GM19452 (cell line): ENCODE results near the gene TRIM17.

ENCODE experiments used
- ATAC-seq: cut with Tn5 transposase; IDR thresholded peaks from one replicate; pipeline ENCODE4 v1.9.1; 2021; ENCODE audit not compliant: unreplicated experiment

Gene TRIM17

GRCh38 chr1:228416217-228416933 lies at the start of gene TRIM17:
Gene TRIM17 (minus strand): TSS chr1:228416861. CDS start chr1:228415072, 1,789 bp downstream.
- ATAC-seq = no peak

DNA sequence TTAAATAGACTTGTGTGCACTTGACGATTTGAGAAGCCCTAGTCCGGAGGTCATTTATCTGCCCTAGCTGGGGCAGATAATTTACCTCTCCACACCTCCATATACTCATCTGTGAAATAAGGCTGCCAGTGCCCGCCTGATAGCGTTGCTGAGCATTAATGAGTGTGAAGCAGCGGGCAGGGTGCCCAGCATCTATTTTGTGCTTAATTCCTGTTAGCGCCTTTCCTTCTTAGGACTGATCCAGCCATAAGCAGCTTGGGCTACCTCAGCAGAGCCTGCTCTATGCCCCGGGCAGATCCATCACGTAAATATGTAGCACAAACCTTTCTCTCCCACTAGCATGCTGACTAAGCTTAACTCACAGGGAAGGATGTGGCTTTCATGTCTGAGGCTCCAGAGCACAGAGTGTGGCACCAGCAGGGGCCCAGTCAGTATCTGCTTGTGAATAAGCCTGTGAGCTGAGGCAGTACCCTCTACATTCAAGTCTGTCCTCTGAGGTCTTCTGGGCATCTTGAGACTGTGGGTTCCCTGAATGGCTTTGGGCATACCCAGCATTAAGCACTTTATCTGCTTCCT lies 49.0 kb upstream of the TRIM17 start:
- ATAC-seq = no peak

DNA sequence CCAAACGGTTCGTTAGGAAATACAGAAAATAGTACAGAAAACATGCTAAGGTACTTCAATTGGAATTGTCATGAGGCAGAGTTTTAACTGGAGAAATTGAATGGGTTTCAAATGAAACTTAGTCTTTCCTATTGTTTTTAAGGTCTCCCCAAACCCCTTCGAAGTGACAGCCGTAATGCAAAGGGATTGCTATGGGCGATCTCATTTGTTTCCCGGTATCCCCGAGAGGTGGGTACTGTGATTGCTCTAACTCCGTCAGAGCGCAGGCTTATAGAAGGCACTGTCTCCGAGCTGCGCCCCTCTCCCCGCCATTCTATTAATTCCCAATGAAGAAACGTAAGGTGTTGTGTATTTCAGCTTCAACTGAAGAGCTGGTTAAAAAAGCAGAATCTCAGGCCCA lies 48.5 kb upstream of the TRIM17 start:
- ATAC-seq = no peak

DNA sequence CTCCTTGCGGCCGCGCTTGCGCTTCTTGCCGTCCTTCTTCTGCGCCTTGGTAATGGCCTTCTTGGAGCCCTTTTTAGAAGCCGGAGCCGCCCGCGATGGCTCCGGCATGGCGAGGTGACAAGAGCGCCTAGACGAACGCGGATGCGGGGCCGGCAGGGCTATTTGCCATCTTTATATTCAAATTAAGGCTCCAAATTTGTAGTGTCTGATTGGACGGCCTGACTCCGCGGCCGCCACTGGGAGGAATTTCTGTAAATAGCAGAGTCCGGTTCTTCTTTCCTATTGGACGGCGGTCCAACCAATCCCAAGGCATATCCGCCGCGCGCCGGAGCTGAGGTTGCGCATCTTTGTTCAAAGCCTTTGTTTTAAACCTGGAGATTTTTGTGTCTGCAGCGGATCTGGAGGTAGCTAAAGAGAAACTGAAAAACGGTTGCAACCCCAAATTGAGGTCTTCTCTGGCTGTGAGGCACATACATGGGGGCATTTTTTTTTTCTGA lies 47.9 kb upstream of the TRIM17 start:
- ATAC-seq = peak; percentile 80

DNA sequence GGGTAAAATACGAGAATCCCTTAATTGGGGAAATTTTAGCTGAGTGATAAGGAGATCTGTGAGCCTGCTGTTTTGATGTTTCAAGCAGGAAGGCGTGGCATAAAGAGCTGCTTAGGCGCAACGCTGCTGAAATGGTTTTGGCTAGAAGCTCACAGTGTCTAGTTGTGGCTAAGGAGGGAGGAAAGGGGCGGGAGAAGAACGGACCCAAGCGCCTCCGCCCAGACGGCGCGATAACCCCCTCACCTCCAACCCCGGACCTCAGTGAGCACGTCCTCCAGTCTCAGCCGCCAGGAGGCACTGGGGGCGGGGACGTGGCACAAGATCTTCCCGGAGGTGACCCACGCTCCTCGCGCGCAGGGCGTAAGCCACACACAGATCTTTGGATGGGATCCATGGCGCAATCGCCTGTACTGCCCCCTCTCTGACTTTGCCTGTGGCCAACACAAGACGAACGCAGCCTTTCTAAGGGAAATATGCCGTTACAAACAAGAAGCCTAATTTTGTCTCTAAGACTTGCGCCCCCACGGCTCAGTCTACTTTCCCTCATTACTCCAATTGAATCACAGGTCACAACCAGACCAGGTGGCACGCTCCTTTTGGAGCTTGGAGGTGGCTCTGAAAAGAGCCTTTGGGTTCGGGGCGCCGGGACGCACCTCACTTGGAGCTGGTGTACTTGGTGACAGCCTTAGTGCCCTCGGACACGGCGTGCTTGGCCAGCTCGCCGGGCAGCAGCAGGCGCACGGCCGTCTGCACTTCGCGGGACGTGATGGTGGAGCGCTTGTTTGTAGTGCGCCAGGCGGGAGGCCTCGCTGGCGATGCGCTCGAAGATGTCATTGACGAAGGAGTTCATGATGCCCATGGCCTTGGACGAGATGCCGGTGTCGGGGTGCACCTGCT lies 47.1 kb upstream of the TRIM17 start:
- ATAC-seq = no peak

DNA sequence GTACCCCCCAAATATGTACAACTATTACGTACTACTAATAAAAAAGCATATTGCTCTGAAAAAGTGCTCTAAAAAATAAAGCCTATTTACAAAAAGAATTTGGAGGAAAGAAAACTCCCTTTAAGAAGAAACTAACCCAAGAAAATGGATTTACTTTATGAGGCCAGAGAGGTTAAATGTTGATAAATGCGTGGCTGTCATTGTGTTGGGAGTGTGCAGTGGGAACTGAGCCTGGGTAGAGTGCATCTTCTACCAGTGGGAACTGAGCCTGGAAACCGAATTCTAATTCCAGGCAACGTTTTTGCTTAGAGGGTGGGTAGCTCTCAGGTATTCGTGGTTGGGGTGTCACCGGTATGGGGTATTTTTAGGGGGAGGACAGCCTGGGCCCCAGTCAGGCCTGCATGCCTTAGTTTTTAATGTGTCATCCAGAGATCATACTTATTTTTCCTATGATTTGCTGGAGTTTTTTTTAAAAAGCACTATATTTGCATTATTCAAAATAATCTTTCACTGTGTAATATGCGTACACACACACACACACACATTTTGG lies 46.4 kb upstream of the TRIM17 start:
- ATAC-seq = no peak

DNA sequence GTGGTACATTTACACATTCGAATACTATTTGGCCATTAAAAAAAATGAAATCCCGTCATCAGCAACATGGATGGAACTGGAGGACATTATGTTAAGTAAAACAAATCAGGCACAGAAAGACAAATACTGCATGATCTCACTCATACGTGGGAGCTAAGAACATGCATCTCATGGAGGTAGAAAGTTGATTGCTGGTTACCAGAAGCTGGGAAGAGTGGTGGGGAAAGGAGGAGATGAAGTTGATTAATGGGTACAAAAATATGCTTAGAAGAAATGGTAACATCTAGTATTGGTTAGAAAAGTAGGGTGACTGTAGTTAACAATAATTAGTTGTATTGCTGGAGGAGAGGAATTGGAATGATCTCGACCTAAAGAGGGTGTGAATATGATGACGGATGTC lies 45.9 kb upstream of the TRIM17 start:
- ATAC-seq = no peak

GRCh38 chr1:228460821-228461220 lies 44.2 kb upstream of the TRIM17 start:
- ATAC-seq = no peak

- ATAC-seq = no peak
These were observed 42.7 kb upstream of the TRIM17 start for GRCh38 chr1:228459091-228459993.

DNA sequence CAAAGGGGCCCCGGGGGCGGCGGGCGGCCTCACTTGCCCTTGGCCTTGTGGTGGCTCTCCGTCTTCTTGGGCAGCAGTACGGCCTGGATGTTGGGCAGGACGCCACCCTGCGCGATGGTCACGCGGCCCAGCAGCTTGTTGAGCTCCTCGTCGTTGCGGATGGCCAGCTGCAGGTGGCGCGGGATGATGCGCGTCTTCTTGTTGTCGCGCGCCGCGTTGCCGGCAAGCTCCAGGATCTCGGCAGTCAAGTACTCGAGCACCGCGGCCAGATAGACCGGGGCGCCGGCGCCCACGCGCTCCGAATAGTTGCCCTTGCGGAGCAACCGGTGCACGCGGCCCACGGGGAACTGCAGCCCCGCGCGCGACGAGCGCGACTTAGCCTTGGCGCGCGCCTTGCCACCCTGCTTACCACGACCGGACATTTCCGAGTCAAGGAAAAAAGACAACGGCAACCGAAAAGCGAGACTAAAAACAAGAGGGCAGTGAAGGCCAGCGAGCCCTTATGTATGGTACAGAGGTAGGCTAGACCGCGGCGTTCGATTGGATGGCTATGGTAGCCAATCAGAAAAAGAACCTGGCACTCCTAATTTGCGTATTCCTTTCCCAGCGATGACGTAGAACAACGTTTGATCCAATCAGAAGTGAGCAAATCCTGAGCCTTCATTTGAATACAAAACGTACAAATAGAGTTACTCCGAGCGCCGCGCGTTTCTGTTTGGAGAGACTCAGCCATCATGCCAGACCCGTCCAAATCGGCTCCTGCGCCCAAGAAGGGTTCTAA lies 40.9 kb upstream of the TRIM17 start:
- ATAC-seq = peak; percentile 81

DNA sequence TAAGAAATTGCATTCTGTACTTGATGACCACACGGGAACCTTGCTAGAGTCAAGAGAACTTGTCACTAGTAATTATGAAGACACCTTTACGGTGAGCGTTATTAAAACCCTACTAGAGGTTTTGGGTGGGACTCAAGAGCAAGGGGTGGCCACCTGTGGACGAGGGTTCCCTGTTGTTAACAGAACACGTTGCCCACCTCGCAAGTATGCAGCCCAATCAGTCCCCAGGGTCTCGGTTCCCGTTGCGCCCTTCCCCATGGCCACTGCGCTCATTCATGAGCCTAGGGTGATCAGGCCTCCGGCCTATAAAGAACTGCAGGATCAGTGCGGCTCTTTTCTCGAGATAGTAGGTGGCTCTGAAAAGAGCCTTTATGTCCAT lies 40.3 kb upstream of the TRIM17 start:
- ATAC-seq = no peak

DNA sequence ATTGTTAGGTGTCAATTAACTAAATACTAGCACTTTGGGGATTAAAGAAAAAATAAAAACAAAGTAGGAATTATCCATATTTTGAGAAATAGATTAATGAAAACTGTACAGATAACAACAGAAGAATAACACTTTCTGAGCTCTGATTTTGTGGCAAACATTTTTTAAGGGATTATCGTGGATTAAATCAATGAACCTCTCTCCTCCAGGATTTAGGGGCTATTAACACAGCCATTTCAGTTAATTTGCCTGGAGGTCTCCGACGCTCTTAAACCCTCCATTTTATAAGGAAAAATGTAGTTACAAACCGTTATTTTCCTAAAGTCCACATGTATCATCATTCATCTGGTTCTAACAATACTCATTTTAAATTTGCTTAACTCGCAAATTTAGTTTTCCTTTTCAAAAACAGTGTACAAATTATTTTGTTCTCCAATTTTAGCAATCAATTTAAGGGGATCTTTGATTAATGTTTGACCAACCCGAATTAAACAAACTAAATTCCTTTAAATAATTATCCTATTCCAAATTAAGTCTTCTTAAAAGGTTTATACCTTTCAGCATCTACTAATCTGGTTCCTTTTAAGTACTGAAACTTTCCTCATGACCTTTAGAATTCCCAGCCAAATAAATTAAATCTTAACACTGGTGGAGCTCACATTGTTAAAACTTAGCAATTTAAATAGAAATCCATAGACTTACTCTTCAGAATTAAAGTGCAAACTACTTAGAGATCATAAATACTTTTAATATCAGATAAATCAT lies 39.8 kb upstream of the TRIM17 start:
- ATAC-seq = no peak

GRCh38 chr1:228455715-228456114 lies 39.1 kb upstream of the TRIM17 start:
- ATAC-seq = no peak

DNA sequence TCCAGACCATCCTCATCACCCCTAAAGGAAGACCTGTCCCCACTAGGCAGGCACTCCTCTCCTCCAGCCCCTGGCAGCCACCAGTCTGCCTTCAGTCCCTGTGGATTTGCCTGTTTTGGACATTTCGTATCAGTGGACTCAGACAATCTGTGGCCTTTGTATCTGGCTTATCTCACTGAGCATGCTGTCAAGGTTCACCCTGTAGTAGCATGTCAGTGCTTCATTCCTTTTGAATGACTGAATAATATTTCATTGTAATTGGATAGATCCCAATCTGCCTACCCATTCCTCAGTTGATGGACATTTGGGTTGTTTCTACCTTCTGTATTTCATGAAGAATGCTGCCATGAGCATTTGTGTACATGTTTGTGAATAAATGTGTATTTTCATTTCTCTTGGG lies 37.6 kb upstream of the TRIM17 start:
- ATAC-seq = no peak

GRCh38 chr1:228453614-228454013 lies 37.0 kb upstream of the TRIM17 start:
- no peak for ATAC-seq

DNA sequence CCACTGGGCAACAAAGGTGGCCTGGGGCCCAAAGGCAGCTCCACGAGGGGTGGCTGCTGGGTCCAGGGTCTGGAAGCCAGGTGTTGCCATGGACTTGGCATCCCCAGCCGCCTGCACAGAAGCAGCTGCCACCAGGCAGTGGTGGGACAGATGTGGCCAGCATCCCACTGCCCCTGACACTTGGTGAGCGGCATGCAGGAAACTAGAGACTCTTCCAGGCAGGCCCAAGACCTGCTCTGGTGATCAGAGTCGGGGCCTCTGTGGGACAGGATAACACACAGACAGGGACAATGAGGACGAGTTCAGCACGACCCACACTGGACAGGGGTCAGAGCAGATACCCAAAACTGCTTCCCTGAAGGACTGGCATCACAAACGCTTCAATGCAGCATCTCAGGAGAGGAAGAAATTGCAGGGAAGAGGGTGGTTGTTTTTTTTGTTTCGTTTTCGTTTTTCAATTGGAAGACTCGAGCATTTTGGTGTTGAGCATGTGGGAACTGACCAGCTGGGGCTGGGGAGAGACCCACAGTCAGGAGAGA lies 36.4 kb upstream of the TRIM17 start:
- no peak for ATAC-seq

GRCh38 chr1:228452194-228453021 lies 35.7 kb upstream of the TRIM17 start:
- no peak for ATAC-seq

GRCh38 chr1:228450200-228450599 lies 33.5 kb upstream of the TRIM17 start:
- no peak for ATAC-seq
